ENCODE data around the gene ZNF771.

The ZNF771 gene

DNA sequence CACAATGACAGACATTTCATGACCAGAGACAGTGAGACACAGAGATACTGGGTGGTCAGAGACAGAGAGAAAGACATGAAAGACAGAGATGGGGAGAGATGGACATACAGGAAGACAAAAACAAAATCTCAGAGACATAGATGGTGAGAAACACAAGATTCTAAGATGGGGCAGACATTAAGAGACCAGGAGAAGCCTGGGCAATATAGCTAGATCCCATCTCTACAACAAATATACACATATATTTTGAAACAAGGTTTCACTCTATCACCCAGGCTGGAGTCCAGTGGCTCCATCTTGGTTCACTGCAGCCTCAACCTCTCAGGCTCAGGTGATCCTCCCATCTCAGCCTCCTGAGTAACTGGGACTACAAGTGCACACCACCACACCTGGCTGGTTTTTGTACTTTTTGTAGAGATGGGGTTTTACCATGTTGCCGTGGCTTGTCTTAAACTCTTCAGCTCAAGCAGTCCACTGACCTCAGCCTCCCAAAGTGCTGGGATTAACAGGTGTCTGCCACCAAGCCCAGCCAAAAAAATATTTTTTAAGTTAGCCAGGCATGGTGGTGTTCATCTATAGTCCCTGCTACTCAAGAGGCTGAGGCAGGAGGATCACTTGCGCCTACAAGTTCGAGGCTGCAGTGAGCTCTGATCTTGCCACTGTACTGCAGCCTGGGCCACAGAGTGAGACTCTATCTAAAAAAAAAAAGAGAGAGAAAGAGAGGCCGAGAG, 27.2 kb upstream of the ZNF771 start:
- peak overlapping the region; percentile 97 for H3K27ac ChIP-seq
- TF ChIP-seq ZFX (IDR thresholded peaks at IDR 0.05; ENCODE audit: borderline replicate concordance): no peak
- TF ChIP-seq, protein P1, sequence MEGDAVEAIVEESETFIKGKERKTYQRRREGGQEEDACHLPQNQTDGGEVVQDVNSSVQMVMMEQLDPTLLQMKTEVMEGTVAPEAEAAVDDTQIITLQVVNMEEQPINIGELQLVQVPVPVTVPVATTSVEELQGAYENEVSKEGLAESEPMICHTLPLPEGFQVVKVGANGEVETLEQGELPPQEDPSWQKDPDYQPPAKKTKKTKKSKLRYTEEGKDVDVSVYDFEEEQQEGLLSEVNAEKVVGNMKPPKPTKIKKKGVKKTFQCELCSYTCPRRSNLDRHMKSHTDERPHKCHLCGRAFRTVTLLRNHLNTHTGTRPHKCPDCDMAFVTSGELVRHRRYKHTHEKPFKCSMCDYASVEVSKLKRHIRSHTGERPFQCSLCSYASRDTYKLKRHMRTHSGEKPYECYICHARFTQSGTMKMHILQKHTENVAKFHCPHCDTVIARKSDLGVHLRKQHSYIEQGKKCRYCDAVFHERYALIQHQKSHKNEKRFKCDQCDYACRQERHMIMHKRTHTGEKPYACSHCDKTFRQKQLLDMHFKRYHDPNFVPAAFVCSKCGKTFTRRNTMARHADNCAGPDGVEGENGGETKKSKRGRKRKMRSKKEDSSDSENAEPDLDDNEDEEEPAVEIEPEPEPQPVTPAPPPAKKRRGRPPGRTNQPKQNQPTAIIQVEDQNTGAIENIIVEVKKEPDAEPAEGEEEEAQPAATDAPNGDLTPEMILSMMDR (IDR thresholded peaks at IDR 0.05): no peak

DNA sequence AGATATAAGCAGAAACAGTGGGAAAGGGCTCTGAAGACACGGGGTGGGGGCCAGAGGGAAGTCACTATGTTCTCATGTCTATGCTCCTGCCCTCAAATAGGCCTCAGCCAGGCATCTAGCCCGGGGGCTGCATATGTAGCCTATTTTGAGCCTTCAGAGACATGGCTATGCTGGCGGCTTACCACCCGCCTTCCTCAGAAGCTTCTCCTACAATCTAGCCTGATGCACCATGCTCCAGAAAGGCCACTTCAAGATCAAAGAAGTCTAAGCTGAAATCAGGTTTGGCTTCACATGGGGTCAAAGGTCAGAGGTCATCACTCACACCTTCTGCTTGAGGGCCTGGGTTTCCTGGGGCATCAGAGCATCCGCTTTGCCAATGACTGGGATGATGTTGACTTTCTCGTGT, 26.6 kb upstream of the ZNF771 start:
- TF ChIP-seq ZFX (IDR thresholded peaks at IDR 0.05; ENCODE audit: borderline replicate concordance): no peak
- TF ChIP-seq, protein P1 (IDR thresholded peaks at IDR 0.05): no peak
- peak overlapping the region; percentile 97 for H3K27ac ChIP-seq

DNA sequence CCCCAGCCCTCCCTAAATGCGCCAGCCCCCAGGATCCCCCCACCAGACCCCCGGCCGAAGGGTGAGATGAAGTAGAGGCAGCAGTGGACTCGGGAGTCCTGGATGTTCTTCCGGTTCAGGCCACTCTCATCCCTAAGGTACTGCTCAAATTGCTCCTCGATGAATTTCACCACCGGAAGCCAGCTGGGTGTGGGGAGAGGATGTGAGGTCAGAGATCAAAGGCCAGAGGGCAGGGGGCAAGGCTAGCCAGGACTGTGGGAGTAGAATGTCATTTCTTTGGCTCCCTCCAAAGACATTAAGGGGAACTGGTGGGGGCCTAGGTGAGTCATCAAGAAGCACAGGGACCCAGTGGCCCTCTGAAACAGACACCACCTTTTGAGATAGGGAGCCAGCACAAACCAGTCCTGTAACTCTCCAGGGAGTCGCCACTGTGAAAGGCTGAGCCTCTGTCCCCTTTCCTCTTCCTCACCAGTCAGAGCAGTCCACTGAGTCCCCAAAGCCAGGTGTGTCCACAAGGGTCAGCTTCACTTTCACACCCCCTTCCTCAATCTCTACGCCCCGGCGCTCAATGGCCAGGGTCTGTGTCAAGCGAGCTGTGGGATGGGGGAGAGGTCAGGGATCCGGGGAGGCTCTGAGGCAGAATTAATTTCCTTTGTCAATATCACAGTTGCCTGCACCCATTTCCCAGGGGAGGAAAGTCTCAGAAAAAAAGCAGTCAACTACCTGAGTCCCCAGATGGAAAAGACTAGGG, 25.9 kb upstream of the ZNF771 start:
- TF ChIP-seq, protein P1 (IDR thresholded peaks at IDR 0.05): no peak
- no peak for TF ChIP-seq ZFX (IDR thresholded peaks at IDR 0.05; ENCODE audit: borderline replicate concordance)
- peak overlapping the region; percentile 97 for H3K27ac ChIP-seq

DNA sequence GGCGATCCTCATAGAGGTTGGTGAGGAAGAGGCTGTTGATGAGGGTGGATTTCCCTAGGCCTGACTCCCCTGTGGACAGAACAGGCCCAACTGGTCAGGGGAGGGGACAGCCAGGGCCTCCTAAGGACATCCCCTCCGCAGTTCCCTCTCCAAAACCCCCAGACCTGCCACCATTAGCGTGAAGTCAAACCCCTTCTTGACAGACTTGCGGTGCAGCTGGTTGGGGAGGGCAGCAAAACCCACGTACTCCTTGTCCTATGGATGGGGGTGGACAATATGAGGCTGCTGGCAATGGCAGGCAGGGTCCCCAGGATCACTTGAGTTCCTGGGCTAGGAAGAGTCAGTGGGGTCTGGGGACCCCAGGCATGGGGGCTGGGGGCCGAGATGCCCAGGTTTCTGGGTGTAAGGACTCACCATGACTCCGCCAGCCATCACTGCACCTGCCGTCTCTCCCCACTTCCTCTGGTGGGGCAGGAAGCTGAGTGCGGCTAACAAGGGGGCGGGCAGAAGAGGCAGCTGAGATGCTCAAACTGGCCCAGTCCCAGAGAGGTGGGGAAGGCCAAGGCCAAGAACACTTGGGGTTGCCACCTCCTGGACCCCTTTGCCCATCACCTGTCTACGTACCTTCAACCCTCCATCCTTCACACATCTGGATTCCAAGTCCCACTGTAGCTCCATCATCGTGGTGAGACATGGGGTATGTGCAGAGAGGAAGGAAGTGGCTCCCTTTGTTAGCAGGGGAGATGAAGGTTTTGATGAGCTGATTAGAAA, 25.1 kb upstream of the ZNF771 start, which contains the start of gene SEPTIN1:
TSS of gene SEPTIN1 (minus strand) at position 451 of the 771 bp plus-strand sequence. CDS start at position 432, 19 bp downstream.
- peak within 1 kb of the TSS; percentile 97 for H3K27ac ChIP-seq
- TF ChIP-seq, protein P1 (IDR thresholded peaks at IDR 0.05): no peak
- TF ChIP-seq ZFX (IDR thresholded peaks at IDR 0.05; ENCODE audit: borderline replicate concordance): no peak

DNA sequence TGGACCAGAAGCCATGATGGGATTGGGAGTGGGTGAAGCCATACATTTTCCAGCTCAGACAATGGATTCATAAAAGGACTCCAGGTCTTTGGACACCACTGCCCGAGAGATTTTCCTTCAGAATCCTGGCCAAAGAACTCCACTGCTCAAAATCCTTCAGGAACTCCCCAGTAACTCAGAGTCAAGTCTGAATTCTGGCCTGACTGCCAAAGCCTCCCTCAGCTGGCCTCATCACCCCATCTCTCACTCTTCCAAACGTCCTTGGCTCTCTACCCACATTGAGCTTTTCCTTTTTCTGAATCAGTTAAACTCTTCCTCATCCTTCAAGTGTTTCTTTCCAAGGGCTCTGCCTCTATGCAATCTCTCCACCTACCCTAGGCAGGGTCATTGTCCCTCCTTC, 23.9 kb upstream of the ZNF771 start:
- no peak for TF ChIP-seq ZFX (IDR thresholded peaks at IDR 0.05; ENCODE audit: borderline replicate concordance)
- TF ChIP-seq, protein P1 (IDR thresholded peaks at IDR 0.05): no peak
- peak overlapping the region; percentile 27; the same call in 1 of the 2 replicates for H3K27ac ChIP-seq

DNA sequence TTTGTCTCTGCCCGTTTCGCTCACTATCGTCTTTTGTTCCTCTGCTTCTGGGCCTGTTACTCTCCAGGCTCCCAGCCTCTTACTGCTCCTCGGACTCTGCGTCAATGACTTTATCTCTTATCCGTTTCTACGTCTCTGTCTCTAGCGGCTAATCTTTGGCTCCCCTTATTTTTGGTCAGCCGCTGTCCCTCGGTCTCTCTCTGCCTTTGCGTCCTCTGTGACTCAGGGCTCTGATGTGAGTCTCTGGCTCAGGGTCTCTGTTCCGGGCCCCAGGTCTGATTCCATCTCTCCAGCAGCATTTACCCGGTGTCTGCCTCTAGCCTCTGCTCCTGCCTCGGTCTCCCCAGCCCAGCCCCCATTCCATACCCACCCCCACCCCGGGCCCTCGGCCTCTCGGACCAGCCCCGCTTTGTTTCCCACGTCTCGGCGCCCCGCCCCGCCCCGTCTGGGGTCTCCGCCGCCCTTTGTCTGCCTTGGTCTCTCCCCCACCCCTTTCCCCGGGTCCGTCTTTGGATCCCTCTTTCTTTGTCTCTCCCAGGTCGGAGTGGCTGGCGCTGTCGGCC, 12.7 kb upstream of the ZNF771 start:
- peak overlapping the region; percentile 97 for H3K27ac ChIP-seq
- no peak for TF ChIP-seq ZFX (IDR thresholded peaks at IDR 0.05; ENCODE audit: borderline replicate concordance)
- TF ChIP-seq, protein P1 (IDR thresholded peaks at IDR 0.05): no peak
